ENCODE data around the gene SLC12A1.

SLC12A1 gene

GRCh38 chr15:48205981-48206380 lies at the start of gene SLC12A1:
TSS of gene SLC12A1 (plus strand) at chr15:48206302. CDS start at chr15:48207720, 1,418 bp downstream.
- DNase-seq = no peak

- no peak for DNase-seq
Observed at GRCh38 chr15:48168616-48169015, 37.5 kb upstream of the SLC12A1 start.

GRCh38 chr15:48170981-48171380 lies 35.1 kb upstream of the SLC12A1 start:
- no peak for DNase-seq

- no peak for DNase-seq
Observed at GRCh38 chr15:48175126-48175525, 31.0 kb upstream of the SLC12A1 start.

- no peak for DNase-seq
Observed at GRCh38 chr15:48176112-48176511, 30.0 kb upstream of the SLC12A1 start.

- no peak for DNase-seq
Observed at GRCh38 chr15:48176957-48177356, 29.1 kb upstream of the SLC12A1 start.

GRCh38 chr15:48177383-48177765 lies 28.7 kb upstream of the SLC12A1 start:
- peak; percentile 42 for DNase-seq

DNA sequence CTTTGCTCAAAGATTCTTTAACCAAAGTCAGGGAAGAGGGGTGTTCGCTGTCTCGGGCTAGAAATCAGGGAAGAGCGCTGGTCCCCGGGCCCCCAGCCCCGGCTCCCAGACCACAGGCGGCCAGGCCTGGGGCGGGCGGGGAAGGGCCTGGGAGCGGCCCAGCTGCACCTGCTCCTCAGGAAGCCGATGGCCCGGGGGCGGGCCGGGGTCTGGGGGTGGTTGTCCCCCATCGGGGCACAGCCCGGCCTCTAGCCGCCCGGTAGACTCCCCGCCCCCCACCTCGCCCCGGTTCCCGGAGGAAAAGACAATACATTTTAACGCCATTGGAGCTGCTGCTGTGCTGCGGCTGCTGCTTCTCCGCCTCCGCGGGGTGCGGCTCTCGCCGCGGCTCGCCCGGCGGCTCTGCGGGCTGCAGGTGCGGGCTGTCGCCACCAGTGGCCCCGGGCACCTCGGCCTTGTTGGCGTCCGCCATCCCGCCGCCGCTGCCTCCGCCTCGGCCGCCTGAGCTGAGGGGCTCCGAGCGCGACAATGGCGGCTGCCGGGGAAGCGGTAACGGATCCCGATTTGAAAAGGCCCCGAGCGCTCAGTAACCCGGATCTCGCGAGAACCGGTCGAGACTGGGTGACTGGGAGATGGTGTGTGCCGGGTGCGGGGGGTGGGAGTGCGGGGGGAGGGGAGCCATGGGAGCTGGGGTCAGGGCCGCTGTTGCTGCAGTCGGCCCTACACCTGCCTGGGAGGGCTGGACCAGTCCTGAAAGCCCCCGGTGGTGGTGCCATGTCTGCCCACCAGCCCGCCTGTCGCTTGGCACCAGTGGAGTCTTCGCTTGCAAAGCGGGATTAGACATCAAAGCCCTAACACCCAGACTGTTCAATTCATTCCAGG lies 28.1 kb upstream of the SLC12A1 start, which contains the start of gene MYEF2:
Gene MYEF2 (minus strand): TSS at position 530 of the 882 bp plus-strand sequence. CDS start 58 bp downstream, at position 472.
- DNase-seq = peak; percentile 54

GRCh38 chr15:48178648-48178931 lies 27.5 kb upstream of the SLC12A1 start:
- DNase-seq = peak; percentile 54

GRCh38 chr15:48182749-48183148 lies 23.4 kb upstream of the SLC12A1 start:
- DNase-seq = no peak

- no peak for DNase-seq
Observed at GRCh38 chr15:48185529-48185928, 20.6 kb upstream of the SLC12A1 start.

DNA sequence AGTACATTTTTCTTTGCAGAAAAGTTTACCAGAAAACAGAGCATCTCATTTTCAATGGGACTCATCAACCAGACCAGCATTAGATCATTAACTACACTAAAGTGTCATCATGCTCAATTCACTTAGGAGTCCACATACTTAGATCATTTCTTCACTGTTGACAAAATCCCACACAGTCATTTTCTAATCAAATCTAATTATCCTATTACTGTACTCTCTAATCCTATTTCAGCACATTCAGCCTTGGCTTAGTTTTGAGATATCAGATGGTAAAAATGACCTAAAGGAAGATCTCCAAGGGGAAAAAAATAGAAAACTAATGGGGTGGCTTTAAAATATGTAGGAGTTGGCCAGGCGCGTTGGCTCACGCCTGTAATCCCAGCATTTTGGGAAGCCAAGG lies 19.8 kb upstream of the SLC12A1 start:
- DNase-seq = no peak

DNA sequence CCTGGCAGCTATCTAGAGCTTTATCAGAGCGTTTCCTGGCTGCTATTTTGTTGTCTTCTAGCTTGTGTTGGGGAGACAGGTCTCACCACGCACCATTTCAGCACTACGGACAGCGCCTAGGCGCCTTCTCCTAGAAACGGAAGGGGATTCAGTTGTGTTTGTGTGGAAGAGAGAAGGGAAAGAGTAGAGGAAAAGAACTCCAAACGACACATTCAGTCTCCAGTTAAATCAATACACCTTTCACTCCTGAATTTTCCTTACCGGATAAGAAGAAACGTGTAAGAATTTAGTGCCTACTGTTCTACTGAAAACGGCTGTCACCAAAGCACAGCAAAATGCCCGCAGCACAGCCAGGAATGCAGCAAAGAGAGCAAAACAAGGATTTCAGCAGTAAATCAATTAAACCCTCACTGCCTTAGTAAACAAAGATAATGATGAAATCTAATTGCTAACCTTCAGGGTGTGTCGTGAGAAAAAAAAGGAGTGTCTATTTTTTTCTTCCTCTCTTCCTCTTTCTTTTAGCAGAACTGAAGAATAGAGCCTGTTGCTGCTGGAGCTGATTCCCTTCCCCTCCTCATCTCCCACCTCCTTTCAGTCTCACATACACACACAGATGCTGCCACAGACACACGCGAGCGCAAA lies 15.0 kb upstream of the SLC12A1 start:
- DNase-seq = peak; percentile 18

- DNase-seq = peak; percentile 60
Observed at GRCh38 chr15:48191574-48192225, 14.4 kb upstream of the SLC12A1 start, which contains the start of gene CTXN2. TSS of gene CTXN2 (plus strand) at chr15:48191665. CDS start at chr15:48201301, 9,636 bp downstream.

DNA sequence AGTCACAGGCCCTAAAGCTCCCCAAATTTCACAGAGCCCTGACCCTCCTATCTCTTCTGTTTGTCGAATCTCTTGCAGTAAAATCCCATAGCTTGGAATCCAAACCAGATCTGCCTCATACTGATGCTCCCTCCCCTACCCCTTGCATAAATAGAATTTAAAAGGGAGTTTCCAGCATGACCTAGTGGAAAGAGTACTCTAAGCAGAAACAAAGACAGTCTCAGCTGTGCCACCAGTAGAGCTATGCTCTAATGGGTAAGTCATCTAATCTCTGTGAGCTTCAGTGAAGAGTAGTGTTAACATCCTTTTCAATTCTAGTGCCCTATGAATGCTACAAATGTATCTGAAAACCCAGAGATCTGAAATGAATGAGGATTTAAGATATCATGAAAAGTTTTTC lies 4.0 kb upstream of the SLC12A1 start:
- DNase-seq = no peak

DNA sequence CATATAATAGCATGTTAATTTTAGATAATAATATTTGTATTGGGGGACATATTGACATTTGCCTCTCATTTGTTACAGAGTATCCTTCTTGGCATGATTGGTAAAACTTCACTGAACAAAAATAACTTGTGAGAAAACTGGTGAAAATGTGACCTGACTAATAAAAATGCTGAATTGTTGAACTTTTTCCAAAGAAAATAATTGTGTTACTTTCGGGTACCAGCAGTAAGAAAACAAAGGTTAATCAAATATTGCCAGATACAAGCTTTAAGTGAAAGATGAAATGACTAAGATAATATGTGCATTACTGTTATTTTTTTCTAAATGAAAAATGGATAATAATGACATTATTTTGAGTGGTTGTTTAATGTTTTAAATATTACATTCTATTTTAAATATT lies 15.2 kb downstream of the SLC12A1 start:
- DNase-seq = no peak

DNA sequence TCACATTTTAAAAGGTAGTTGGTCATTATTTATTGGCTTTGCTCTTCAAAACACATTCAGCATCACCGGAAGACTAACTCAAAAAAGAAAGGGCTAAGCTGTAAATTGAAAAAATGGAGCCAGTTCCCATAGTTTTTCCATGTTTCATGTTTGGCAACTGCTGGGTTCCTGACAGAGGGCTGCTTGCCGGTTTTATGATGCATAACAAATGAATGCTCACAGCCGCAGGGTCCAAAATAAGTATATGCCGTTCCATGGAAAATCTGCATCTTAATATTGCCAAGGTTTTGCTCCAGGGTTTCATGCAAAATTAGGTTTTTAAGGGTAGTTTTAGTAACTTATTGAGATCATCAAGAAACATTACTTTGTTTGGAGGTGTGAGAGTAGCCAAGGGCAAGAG lies 15.8 kb downstream of the SLC12A1 start:
- no peak for DNase-seq

- no peak for DNase-seq
Observed at GRCh38 chr15:48222627-48223026, 16.5 kb downstream of the SLC12A1 start.

DNA sequence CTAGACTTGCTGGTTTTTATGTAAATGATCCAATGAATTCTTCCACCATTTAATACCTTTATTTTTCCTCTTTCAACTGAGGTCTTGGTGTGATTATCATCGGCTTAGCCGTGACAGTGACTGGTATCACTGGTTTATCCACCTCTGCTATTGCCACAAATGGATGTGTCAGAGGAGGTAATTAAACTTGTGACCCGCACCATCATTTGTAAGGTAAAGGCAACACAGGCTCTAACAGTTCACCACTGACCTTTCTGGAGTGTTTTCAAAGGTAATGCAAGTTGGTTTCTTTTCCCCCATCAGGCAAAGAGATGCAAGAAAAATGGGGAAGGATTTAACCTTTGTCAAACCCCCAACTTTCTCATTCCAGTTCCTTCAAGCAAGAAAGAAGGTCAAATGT lies 19.7 kb downstream of the SLC12A1 start:
- no peak for DNase-seq

DNA sequence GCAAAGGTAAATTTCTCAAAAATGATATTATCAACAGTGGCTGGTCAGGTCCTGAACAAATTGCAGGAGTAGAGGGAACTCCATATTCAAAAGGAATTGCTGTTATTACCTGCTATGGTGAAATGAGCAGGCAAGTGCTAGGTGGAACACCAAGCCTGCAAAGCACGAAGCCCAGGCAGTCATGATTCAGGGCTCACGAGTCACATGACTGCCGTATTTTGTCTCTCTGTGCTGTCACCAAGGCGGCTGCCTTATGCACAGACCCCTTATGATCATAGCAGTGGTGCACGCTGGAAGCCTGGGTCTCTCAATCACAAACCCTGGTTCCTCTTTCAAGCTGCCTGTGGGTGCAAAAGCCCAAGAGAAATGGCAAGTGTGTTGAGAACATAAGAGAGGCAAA lies 24.4 kb downstream of the SLC12A1 start:
- DNase-seq = no peak

GRCh38 chr15:48233246-48233645 lies 27.1 kb downstream of the SLC12A1 start:
- DNase-seq = no peak

GRCh38 chr15:48239334-48239733 lies 33.2 kb downstream of the SLC12A1 start:
- DNase-seq = no peak

DNA sequence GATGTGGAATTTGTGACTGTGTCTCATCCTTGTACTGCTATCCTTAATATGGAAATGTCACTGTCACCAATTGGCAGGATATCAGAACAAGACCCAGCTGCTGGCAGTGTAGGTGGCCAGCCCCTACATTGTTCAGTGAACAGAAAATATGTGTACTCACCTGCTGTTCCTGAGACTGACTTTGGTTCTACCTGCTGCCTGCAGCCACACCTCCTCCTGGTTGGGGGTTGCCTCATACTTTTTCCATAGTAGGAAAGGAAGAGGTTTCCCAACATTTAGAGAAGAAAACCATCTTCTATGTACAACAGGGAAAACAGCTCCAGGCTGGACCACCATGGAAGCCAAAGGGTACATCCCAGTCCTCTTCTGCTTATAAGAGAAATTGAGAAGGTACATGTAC lies 35.9 kb downstream of the SLC12A1 start:
- no peak for DNase-seq

DNA sequence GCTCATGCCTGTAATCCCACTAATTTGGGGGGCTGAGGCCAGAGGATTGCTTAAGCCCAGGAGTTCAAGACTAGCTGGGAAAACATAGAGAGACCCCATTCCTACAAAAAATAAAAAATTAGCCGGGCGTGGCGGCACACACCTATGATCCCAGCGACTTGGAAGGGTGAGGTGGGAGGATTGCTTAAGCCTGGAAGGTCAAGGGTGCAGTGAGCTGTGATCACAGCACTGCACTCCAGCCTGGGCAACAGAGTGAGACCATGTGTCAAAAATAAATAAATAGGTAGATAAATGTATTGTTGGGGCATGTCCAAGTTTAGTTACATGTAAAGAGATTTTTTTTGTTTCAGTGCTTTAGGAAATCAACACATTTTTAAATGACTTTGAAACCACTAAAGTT lies 36.4 kb downstream of the SLC12A1 start:
- no peak for DNase-seq

Data from NCI-H2227 treated with DMSO at 0.1 percent for 48 hours (cell line).